NCI-H460 (cell line): Measurements from ENCODE around the gene PFDN1. TPM values are rescaled to one million over a fixed set of nuclear protein-coding genes. Genes with fewer than 3 reads are reported as not detected.
A peak's percentile ranks its signal among the peaks of the same experiment; 100 is the strongest.
"Not testable (repeated sequence)": the region's sequence is repeated elsewhere in the genome, so short reads cannot be mapped to it uniquely, and the experiment has no call there.

Experiments used
- DNase-seq: peaks from one replicate; pipeline ENCODE4 v3.0.0-alpha.2; 2016; ENCODE audit warnings: low read depth; ENCODE audit errors: extremely low read depth
- polyA plus RNA-seq: library from polyadenylated mRNA; depleted of rRNA; stranded (reverse); fragments of >200 nt; gene quantifications from 2 replicates; pipeline ENCODE4 v1.2.3, GENCODE V29; 2014; cell fraction: nucleus; rRNA removed
- total RNA-seq: library from RNA; depleted of rRNA; stranded (reverse); fragments of >200 nt; shearing (Covaris generic); gene quantifications from 2 replicates; pipeline ENCODE4 v1.2.3, GENCODE V29; 2014; rRNA removed

PFDN1 gene
- total RNA-seq, result 84.3 and 90.4 TPM in 2 replicates
- polyA plus RNA-seq, result 58.8 and 82.9 TPM in 2 replicates

DNA sequence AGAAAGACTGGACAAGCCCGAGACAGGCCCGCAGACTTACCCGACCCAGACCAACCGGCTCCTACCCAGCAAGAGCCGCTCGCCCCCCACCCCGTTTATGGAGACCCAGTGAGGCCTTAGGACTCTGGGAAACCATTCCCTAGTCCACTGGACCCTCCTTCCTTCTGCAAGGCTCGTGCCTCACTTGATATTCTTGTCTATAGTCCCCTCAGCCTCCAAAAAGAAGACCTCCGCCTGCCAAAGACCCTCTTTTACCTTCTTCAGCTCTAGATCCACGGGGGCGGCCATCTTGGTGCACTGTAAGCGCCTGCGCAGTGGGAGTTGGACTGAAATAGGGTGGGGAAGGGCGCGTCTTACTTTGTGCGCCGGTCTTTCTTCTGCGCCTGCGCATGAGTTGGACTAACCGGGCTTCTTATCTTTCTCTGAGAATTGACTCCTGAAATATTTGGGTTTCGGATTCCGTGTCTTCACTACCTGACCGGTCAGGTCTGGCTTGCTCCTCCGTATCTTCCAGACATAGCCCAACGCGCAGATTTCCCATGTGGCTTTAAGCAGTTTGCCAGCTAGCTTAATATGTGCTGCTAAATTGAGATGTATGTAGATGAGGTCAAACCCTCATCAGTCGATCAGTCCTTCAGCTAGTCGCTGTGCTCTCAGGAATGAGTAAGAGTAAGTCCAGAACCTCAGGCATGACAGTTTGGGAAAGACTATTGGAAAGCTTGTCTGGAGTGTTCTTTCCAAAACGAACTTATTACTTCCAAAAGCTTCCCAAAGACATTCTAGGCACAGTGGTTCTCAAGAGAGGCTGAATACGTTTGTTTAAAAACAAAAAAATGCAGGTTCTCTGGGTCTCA lies at the start of gene PFDN1:
Gene PFDN1, minus strand, starts transcription at position 316 of the 854 bp plus-strand sequence. Its CDS starts 28 bp downstream, at position 288.
- peak; percentile 95 for DNase-seq

DNA sequence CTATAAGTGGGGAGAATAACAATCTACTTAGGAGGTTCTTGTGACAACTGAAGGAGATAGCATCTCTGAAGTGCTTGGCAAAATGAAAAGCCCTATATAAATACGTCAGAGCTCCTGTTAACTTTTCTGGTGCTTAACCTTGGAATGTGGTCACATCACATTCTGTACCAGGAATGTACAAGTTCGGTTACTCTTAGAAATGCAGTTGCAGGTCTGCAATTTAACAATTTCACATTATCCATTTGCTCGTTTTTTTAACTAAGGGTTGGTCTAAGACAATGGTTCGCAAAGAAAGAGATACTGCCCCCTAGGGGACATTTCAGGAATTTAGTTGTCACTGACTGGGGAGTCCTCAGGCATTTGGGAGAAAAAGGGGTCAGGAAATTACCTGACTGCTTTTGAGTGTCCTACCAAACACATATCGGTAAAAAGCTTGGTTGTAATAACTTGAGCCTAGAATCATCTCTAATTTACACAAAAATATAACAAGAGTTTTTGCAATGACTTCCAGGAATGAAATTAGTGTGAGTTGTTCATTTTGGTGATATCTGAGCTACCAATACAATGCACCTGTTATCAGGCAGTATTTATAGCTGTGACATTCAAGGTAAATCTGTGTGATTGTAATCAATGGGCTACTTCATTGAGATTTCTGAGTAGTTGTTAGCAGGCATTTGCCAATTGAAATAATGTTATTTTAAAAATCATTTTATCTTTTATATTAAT lies 48.9 kb upstream of the PFDN1 start:
- peak; percentile 73 for DNase-seq

DNA sequence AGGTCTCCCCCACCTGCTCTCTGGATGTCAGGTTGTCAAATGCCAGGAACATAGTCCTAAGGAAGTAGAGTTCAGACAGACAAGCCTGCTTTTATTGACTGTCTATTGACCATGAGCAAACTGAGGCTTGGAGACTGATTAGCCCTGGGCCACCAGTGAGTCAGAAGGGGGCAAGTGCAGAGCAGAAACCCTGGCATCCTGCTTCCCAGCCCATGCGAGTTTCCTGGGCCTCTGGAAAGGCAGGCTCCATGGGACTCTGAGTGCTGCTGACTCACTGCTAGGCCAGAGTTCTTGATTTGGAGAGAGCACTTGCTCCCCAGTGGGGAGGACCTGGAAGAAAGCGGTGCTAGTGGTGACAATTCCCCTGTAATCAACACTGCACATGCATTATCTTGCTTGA lies 46.3 kb upstream of the PFDN1 start:
- DNase-seq, result no peak

GRCh38 chr5:140348104-140348503 lies 45.2 kb upstream of the PFDN1 start:
- DNase-seq, result no peak

GRCh38 chr5:140347360-140347759 lies 44.5 kb upstream of the PFDN1 start:
- DNase-seq, result no peak

DNA sequence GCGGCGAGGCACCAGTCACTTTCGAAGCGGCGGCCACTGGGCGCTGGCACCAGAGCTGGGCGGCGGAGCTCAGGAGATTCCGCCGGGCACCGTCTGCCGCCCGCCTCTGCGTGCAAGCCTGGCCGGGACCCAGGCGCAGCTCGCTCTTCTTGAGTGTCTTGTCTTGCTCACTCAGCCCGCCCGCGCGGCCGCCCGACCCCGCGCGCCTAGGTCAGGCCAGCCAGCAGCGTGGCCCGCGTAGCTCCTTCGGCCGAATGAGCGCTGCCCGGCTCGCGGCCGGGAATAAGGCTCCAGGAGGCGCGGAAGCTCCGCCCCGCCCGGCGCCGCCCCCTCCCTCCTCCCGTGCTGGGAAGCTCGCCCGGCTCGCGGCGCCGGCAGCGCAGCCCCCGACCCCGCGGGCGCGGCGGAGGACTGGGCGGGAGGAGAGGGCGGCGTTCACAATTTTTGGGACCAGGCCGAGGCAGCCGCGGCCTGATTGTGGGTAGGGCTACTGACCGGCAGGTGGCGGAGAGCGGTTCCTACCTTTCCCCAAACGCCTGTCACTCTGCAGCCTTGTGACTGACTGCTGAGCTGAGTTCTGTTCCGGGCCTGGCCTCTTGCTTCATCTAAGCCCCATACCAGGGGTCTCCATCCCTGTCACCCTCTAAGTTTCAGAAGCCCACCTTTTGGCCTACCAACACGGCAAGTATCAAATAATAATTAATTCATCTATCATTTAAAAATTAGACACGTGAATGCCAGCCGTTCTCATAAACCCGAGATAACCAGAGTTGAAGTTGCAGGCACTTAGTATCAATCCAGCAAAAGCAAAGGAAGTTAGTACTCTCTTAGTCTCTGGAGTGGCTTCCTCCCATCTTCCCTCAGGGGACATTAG lies 43.7 kb upstream of the PFDN1 start, which contains the start of gene HBEGF:
Gene HBEGF, minus strand, starts transcription at position 256 of the 874 bp plus-strand sequence. CDS start 275 bp downstream, outside the sequence.
- peak; percentile 60 for DNase-seq

DNA sequence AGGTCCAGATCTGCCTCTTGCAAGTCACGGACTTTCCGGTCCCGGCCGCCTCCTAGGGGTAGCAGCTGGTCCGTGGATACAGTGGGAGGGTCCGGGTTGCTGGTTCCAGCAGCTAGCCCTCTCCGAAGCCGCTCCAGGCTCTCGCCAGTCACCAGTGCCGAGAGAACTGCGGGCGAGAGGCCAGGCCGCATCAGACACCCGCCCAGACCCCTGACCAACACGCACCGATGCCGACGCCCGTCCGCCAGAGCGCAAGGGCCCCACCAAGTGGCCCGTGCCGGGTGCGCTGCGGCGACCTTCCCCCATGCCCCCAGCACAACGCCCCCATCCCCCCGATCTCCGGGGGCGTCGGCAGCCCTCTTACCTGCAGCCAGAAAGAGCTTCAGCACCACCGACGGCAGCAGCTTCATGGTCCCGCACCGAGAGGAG lies 43.0 kb upstream of the PFDN1 start:
- peak; percentile 30 for DNase-seq

DNA sequence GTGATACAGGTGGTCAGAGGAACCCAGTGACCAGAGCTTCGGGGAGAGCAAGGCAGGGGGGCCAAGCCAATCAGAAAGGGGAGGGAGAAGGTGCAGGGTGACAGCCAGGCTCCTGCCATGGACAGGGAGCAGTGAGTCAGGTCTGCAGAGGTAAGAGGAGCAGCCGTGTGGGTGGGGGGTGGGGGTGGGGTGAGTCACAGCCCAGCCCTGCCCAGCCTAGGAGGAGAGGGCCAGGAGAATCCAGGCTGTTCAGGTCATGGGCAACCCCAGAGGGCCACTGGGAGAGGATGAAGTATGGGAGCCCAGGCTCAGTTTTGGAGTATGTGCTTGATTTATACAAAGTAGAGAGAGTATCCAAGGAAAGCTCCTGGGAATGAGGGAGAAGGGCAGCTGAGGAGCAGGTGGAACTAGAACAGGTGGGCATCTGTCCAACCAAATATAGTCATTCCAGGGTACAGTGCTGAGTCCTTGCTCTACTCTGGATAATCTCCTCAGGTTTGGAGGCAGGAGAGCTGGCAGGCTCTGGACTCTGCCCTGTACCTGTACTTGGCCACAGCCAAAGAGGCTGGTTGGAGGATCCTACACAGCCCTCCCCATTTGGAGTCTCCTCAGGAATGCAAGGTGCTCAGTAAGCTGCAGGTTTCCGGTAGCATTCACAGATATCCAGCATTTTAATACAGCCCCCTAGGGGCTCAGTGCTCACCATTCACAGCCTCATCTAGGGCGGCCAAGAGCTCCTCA lies 42.0 kb upstream of the PFDN1 start:
- no peak for DNase-seq

DNA sequence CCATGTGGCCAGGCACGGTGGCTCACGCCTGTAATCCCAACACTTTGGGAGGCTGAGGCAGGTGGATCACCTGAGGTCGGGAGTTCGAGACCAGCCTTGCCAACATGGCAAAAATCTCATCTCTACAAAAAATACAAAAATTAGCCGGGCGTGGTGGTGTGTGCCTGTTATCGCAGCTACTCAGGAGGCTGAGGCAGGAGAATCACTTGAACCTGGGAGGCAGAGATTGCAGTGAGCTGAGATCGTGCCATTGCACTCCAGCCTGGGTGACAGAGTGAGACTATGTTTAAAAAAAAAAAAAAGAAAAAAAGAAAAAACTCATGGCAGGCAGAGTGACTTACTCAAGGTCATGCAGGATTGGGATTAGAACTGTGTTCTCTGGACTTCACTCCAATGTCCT lies 40.9 kb upstream of the PFDN1 start:
- DNase-seq, result not testable (repeated sequence)

- DNase-seq, result no peak
Measured at GRCh38 chr5:140342896-140343295, 40.0 kb upstream of the PFDN1 start.

DNA sequence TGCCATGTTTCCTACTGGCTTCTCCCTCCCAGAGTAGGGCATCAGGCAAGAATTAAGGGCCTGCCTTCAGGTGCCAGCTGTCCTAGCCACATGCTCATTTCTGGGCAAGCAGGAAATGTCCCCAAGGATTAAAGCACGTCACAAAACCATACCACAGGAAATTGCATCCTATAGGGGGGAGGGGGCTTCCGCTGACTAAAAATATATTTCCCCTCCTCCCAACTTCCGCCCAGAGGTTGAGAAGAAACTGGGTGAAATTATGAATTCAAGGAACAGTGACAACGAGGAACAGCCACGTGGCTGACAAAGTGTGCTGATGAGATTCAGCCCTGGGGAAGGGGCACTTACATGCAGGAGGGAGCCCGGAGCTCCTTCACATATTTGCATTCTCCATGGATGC lies 39.4 kb upstream of the PFDN1 start:
- no peak for DNase-seq

DNA sequence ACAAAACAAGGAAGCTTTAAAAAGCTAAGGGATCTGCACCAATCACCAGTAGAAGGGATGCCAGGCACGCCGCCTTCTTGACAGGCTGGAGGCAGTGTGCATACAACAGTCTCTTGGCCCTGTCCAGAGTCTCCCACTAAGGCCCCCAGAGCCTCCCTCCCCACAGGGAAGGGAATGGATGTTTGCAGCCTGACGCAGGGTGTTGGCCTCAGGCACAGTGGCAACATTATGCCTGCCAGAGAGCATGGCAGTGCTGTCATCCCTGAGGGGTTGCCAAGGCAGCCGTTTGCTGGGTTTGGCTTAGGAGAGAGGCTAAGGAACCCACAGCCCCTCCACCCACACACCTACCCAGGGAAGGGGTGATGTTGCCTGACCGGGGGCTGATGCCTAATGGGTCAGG lies 38.7 kb upstream of the PFDN1 start:
- no peak for DNase-seq

GRCh38 chr5:140340605-140341121 lies 37.8 kb upstream of the PFDN1 start:
- no peak for DNase-seq

DNA sequence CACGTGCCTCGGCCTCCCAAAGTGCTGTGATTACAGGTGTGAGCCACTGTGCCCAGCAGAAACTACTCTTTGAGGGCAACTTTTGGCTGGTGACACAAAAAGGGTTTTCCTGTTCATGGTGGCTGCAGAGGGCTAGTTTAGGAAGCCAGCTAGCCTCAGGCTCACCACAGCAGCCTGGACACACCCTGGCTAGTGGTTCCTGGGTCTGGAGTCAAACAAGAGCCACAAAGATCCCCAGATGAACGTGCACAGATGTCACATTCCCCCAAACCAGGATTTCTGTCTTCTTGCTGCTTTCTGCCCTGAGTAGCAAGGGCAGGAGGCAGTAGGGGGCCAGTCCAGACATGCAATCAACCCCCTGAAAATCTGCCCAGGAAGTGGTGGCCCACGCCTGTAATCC lies 36.7 kb upstream of the PFDN1 start:
- DNase-seq, result no peak

DNA sequence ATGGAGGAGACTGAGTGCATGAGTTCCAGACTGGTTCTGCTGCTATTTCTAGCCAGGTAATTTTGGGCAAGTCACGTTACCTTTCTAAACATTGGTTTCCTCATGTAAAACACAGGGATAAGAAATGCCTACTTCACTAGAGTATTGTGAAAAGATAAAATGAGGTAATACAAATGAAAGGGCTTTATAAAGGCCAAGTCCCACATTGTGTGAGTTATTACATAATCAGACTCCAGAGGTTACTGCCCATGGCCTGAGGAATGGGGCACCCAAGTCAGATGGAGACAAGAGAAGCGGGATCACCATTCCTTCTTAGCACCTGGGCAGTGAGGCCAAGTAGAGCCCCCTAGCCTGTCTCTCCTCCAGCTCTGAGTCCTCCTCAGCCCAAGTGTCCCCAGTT lies 36.0 kb upstream of the PFDN1 start:
- no peak for DNase-seq

DNA sequence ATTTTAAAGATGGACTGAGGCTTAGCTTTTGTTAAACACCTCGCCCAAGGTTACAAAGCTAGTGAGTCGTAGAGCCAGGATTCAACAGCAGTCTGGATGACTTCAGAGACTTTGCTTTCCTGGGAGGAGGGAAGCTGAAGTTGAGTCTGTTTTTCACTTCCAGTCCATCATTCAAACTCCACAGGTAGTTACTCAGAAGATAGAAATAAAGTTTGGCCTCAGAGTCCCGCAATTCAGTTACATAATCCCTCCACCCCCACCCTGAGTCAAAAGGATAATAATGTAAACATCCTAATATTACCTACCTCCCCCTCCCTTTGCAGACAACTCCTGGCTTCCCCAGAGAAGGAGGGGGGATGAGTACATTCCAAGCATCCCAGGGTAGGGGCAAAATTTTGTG lies 35.4 kb upstream of the PFDN1 start:
- DNase-seq, result no peak

GRCh38 chr5:140337880-140338279 lies 35.0 kb upstream of the PFDN1 start:
- no peak for DNase-seq

DNA sequence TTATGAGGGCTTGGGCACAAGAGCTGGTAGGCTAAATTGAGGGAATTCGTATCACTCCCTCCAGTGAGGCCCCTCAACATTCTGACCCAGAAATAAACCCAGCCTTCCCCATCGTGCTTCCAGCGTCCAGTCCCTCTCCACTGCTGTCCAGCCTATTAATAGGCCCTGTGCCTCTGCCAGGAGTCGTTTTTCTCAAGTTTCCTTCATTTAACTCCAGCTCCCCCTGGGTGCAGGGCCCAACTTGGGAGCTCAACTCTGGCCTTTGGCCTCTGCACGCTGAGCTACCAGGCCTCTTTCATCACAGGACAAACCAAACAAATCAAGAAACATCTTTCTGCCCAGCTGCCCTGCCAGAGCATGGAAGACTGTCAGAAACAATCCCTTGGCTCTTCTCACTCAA lies 33.5 kb upstream of the PFDN1 start:
- no peak for DNase-seq

GRCh38 chr5:140331638-140332037 lies 28.7 kb upstream of the PFDN1 start:
- DNase-seq, result no peak
